ENCODE measurements around the gene C10orf105.

- TF ChIP-seq, protein P1, sequence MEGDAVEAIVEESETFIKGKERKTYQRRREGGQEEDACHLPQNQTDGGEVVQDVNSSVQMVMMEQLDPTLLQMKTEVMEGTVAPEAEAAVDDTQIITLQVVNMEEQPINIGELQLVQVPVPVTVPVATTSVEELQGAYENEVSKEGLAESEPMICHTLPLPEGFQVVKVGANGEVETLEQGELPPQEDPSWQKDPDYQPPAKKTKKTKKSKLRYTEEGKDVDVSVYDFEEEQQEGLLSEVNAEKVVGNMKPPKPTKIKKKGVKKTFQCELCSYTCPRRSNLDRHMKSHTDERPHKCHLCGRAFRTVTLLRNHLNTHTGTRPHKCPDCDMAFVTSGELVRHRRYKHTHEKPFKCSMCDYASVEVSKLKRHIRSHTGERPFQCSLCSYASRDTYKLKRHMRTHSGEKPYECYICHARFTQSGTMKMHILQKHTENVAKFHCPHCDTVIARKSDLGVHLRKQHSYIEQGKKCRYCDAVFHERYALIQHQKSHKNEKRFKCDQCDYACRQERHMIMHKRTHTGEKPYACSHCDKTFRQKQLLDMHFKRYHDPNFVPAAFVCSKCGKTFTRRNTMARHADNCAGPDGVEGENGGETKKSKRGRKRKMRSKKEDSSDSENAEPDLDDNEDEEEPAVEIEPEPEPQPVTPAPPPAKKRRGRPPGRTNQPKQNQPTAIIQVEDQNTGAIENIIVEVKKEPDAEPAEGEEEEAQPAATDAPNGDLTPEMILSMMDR (IDR thresholded peaks at IDR 0.05): no peak
- TF ChIP-seq POLR2A (IDR thresholded peaks at IDR 0.05): no peak
Observed at GRCh38 chr10:71734797-71735196, 15.2 kb upstream of the C10orf105 start.

Data from uterus (tissue), 2 donors.